Activated CD8-positive, alpha-beta T cell treated with anti-CD3 and anti-CD28 coated beads for 36 hours (primary cell): ENCODE results near the gene PIAS1. TPM values are rescaled to one million over a fixed set of nuclear protein-coding genes. Genes with fewer than 3 reads are reported as not detected.

Experiments used
- ATAC-seq: fragments of 200-7000 bp; cut with Tn5 transposase; one replicate; pipeline ENCODE4 v1.10.0; 2021; ENCODE audit warnings: mild to moderate bottlenecking, moderate library complexity
- CTCF ChIA-PET: fragments of 350-600 bp; sonication (Branson Sonifier 250); formaldehyde crosslinking; loops from one replicate; lab custom pipeline; 2021; ENCODE audit warnings: antibody characterized with exemption; lab: Charles Lee
- POLR2A ChIA-PET: fragments of 350-600 bp; sonication (Branson Sonifier 250); formaldehyde crosslinking; loops from one replicate; lab custom pipeline; 2021; ENCODE audit warnings: antibody characterized with exemption; lab: Charles Lee
- DNase-seq: peaks from one replicate; pipeline ENCODE4 v3.0.0-alpha.2; 2020
- H3K27ac Mint-ChIP-seq: one replicate; pipeline ENCODE4 v1.8.0; 2021; ENCODE audit warnings: mild to moderate bottlenecking, mixed read lengths
- H3K27me3 Mint-ChIP-seq: one replicate; pipeline ENCODE4 v1.8.0; 2021; ENCODE audit warnings: mixed read lengths
- H3K36me3 Mint-ChIP-seq: one replicate; pipeline ENCODE4 v1.8.0; 2021; ENCODE audit warnings: low read depth, mixed read lengths
- H3K4me1 Mint-ChIP-seq: one replicate; pipeline ENCODE4 v1.8.0; 2021; ENCODE audit warnings: low read depth, mixed read lengths
- H3K4me3 Mint-ChIP-seq: one replicate; pipeline ENCODE4 v1.8.0; 2021; ENCODE audit warnings: mild to moderate bottlenecking, moderate library complexity, mixed read lengths
- H3K9me3 Mint-ChIP-seq: one replicate; pipeline ENCODE4 v1.8.0; 2021; ENCODE audit warnings: mixed read lengths
- intact Hi-C: fragments of 100-400 bp; cut with micrococcal nuclease; formaldehyde crosslinking; loops from one replicate; pipeline ENCODE4 v1.10.0; 2022
- total RNA-seq, 2 experiments: library from RNA; stranded (reverse); gene quantifications; one replicate each; pipeline ENCODE4 v1.2.3, GENCODE V29; 2021
- TF ChIP-seq, protein P1 (sequence below): fragments of 200-600 bp; IDR thresholded peaks from one replicate; pipeline ENCODE4 v1.8.0; 2022; ENCODE audit warnings: antibody characterized with exemption, mild to moderate bottlenecking

The PIAS1 gene
- total RNA-seq, 2 experiments from 2014 or later: 26.0 to 29.8 TPM

- ChIA-PET POLR2A (no interaction called here), CTCF (no interaction called here)
- Mint-ChIP-seq H3K4me3 (no peak overlapping the region), H3K27me3 (no peaks in the 10 kb centered on the region), H3K36me3 (peaks cover 7% of the 10 kb centered on the region), H3K4me1 (peaks cover 6% of the 10 kb centered on the region), H3K27ac (no peak overlapping the region), H3K9me3 (no peaks in the 10 kb centered on the region)
- TF ChIP-seq, protein P1, sequence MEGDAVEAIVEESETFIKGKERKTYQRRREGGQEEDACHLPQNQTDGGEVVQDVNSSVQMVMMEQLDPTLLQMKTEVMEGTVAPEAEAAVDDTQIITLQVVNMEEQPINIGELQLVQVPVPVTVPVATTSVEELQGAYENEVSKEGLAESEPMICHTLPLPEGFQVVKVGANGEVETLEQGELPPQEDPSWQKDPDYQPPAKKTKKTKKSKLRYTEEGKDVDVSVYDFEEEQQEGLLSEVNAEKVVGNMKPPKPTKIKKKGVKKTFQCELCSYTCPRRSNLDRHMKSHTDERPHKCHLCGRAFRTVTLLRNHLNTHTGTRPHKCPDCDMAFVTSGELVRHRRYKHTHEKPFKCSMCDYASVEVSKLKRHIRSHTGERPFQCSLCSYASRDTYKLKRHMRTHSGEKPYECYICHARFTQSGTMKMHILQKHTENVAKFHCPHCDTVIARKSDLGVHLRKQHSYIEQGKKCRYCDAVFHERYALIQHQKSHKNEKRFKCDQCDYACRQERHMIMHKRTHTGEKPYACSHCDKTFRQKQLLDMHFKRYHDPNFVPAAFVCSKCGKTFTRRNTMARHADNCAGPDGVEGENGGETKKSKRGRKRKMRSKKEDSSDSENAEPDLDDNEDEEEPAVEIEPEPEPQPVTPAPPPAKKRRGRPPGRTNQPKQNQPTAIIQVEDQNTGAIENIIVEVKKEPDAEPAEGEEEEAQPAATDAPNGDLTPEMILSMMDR: no peak
- no peak for DNase-seq
- intact Hi-C loops: no loop called here
- ATAC-seq: no peak
Observed at GRCh38 chr15:68203956-68204355, 149.8 kb downstream of the PIAS1 start.

DNA sequence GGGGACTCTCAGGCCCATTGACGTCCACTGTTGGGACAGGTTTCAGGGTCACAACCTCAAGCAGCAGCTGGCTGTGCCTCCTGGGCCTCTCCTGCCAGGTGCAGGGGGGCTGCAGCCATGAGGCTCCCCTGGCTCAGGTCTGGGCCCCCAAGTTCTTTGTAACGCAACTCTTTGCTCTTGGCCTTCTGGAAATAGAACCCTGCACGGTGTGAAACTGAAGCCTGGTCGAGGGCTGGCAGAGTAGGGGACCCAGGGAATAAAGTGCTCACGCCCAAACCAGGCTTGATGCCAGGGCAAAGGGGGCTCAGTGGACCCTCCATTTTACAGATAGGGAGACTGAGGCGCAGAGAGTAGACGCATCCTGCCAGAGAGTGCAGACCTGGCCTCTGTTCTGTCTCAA is 150.2 kb downstream of the PIAS1 start:
- peaks cover 7% of the 10 kb centered on the region for H3K36me3 Mint-ChIP-seq
- ATAC-seq (no peak), DNase-seq (no peak)
- CTCF ChIA-PET: no interaction called here
- no peaks in the 10 kb centered on the region for H3K9me3 Mint-ChIP-seq
- H3K27ac Mint-ChIP-seq: no peak overlapping the region
- H3K4me1 Mint-ChIP-seq: peaks cover 10% of the 10 kb centered on the region
- no peak overlapping the region for H3K4me3 Mint-ChIP-seq
- intact Hi-C loops: no loop called here
- TF ChIP-seq, protein P1: no peak
- no peaks in the 10 kb centered on the region for H3K27me3 Mint-ChIP-seq
- POLR2A ChIA-PET: no interaction called here

- Mint-ChIP-seq H3K36me3 (peaks cover 11% of the 10 kb centered on the region), H3K4me3 (no peak within 1 kb of the TSS), H3K4me1 (peaks cover 16% of the 10 kb centered on the region), H3K27ac (no peak within 1 kb of the TSS), H3K27me3 (no peaks in the 10 kb centered on the region), H3K9me3 (no peaks in the 10 kb centered on the region)
- POLR2A ChIA-PET: interaction anchor here (1.3 kb wide), 1 partner anchor 8 kb away, joined by 3 read pairs; no protein-coding TSS in a partner anchor
- CTCF ChIA-PET: no interaction called here
- TF ChIP-seq, protein P1: no peak
- ATAC-seq (no peak), DNase-seq (no peak)
- intact Hi-C loops: no loop called here
Observed at GRCh38 chr15:68204776-68205557, 150.9 kb downstream of the PIAS1 start, which contains the start of gene CALML4. Gene CALML4, minus strand, starts transcription at chr15:68205332. Its CDS starts 85 bp downstream, at chr15:68205247.

DNA sequence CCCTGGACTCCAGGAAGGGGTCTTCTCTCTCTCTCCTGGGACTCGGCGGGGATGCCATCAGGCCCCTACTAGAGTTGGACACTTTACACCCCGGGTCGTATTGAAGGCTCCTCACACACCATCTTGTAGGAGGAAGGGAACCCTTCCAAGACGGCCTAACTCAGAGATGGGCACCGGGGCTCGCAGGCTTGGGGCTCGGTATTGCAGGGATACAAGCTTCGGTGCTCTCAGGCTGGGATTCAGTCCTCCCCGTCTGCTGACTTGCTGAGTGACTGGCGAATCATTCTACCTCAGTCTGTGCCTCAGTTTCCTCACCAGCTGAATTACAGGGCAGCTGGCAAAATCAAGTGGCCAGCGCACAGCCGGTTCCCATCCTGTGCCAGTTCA is 151.4 kb downstream of the PIAS1 start:
- Mint-ChIP-seq H3K9me3 (no peaks in the 10 kb centered on the region), H3K36me3 (peaks cover 12% of the 10 kb centered on the region), H3K4me3 (no peak overlapping the region), H3K27me3 (no peaks in the 10 kb centered on the region), H3K4me1 (peaks cover 21% of the 10 kb centered on the region), H3K27ac (no peak overlapping the region)
- ChIA-PET POLR2A (interaction anchor here (0.5 to 1.3 kb wide), 2 partner anchors 9 to 73 kb away, joined by 3 read pairs; no protein-coding TSS in a partner anchor), CTCF (no interaction called here)
- DNase-seq (no peak), ATAC-seq (no peak)
- TF ChIP-seq, protein P1: no peak
- intact Hi-C loops: no loop called here

DNA sequence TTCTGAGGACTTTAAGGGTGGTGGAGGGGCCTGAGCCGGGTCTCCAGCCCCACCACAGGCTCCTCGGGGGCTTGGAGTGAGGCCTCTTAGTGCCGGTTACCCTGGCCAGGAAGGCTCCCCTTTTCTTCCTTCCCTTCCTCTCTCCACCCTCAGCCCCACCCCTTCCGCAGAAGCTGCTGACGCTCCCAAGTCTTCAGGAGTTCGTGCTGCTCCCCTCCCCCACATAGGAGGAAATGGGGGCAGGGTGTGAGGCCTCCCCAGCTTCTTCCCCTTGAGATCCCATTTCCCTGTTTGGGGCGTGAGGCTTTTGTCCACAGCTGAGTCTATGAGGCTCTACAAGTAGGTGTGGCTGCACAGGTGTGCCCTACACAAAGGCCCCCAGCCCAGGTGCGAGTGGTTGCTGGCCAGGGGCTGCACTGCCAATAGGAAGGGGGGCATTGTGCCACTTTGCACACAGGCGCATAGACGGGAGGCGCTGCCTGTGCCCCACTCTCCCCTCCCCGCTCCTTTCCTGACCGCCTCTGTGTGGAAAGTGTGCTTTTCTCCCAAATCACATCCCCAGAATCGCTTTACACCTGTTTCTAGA is 151.9 kb downstream of the PIAS1 start:
- no peak for DNase-seq
- TF ChIP-seq, protein P1: no peak
- no peak overlapping the region for H3K4me3 Mint-ChIP-seq
- H3K4me1 Mint-ChIP-seq: peaks cover 25% of the 10 kb centered on the region
- POLR2A ChIA-PET: interaction anchor here (0.5 to 1.3 kb wide), 2 partner anchors 9 to 73 kb away, joined by 3 read pairs; no protein-coding TSS in a partner anchor
- peaks cover 12% of the 10 kb centered on the region for H3K36me3 Mint-ChIP-seq
- intact Hi-C loops: no loop called here
- H3K9me3 Mint-ChIP-seq: no peaks in the 10 kb centered on the region
- H3K27ac Mint-ChIP-seq: no peak overlapping the region
- no peaks in the 10 kb centered on the region for H3K27me3 Mint-ChIP-seq
- no peak for ATAC-seq
- CTCF ChIA-PET: no interaction called here
